ENCODE measurements around the gene RAPGEF3. TPM values are rescaled to one million over a fixed set of nuclear protein-coding genes. Genes with fewer than 3 reads are reported as not detected.
A peak's percentile ranks its signal among the peaks of the same experiment; 100 is the strongest.

Gene RAPGEF3
- polyA plus RNA-seq, 5 donors: 11.2 to 20.3 (median 16.1) TPM

- DNase-seq: no peak
Observed at GRCh38 chr12:47722136-47722834, 36.4 kb downstream of the RAPGEF3 start.

GRCh38 chr12:47721431-47721973 is 37.2 kb downstream of the RAPGEF3 start:
- no peak for DNase-seq

- no peak for DNase-seq
Observed at GRCh38 chr12:47718531-47718930, 40.1 kb downstream of the RAPGEF3 start.

- peak; percentile 75 to 79 for DNase-seq
Observed at GRCh38 chr12:47717443-47718193, 41.1 kb downstream of the RAPGEF3 start.

- DNase-seq: no peak
Observed at GRCh38 chr12:47717046-47717442, 41.6 kb downstream of the RAPGEF3 start.

GRCh38 chr12:47715877-47716548 is 42.7 kb downstream of the RAPGEF3 start:
- no peak for DNase-seq

GRCh38 chr12:47715393-47715876 is 43.2 kb downstream of the RAPGEF3 start:
- DNase-seq: peak; percentile 56 to 79

- DNase-seq: no peak
Observed at GRCh38 chr12:47714826-47715386, 43.8 kb downstream of the RAPGEF3 start.

GRCh38 chr12:47712171-47712570 is 46.5 kb downstream of the RAPGEF3 start:
- DNase-seq: no peak

- DNase-seq: no peak
Observed at GRCh38 chr12:47711448-47711847, 47.2 kb downstream of the RAPGEF3 start.

- no peak for DNase-seq
Observed at GRCh38 chr12:47710278-47710677, 48.4 kb downstream of the RAPGEF3 start.

GRCh38 chr12:47709671-47710070 is 49.0 kb downstream of the RAPGEF3 start:
- DNase-seq: no peak

GRCh38 chr12:47709237-47709636 is 49.4 kb downstream of the RAPGEF3 start:
- DNase-seq: no peak

GRCh38 chr12:47707905-47708543 is 50.7 kb downstream of the RAPGEF3 start:
- DNase-seq: no peak

- no peak for DNase-seq
Observed at GRCh38 chr12:47707355-47707754, 51.3 kb downstream of the RAPGEF3 start.

GRCh38 chr12:47705566-47706425 is 52.9 kb downstream of the RAPGEF3 start, which contains the start of gene RPAP3:
Gene RPAP3 (minus strand): TSS chr12:47706030. CDS start chr12:47702840, 3,190 bp downstream.
- DNase-seq: peak; percentile 94 to 95

- no peak for DNase-seq
Observed at GRCh38 chr12:47705229-47705565, 53.5 kb downstream of the RAPGEF3 start.

- no peak for DNase-seq
Observed at GRCh38 chr12:47704719-47705118, 54.0 kb downstream of the RAPGEF3 start.

- no peak for DNase-seq
Observed at GRCh38 chr12:47700263-47700662, 58.4 kb downstream of the RAPGEF3 start.

GRCh38 chr12:47698631-47699030 is 60.0 kb downstream of the RAPGEF3 start:
- no peak for DNase-seq
